ENCODE measurements around the gene CYSTM1. TPM values are rescaled to one million over a fixed set of nuclear protein-coding genes. Genes with fewer than 3 reads are reported as not detected.

Gene CYSTM1
- total RNA-seq, 2 experiments from 2014 or later, result 7.2 to 7.4 TPM

GRCh38 chr5:140292212-140293036 lies 117.4 kb downstream of the CYSTM1 start:
- Mint-ChIP-seq H3K27me3 (no peaks in the 10 kb centered on the region), H3K4me1 (ENCODE audit: low read depth) (peaks cover 83% of the 10 kb centered on the region)

More at GRCh38 chr5:140292212-140293036, 117.4 kb downstream of the CYSTM1 start:
- Mint-ChIP-seq H3K9me3 (no peaks in the 10 kb centered on the region), H3K4me3 (no peak overlapping the region), H3K36me3 (ENCODE audit: low read depth) (peaks cover 30% of the 10 kb centered on the region), H3K27ac (no peak overlapping the region)
- no peak overlapping the region for H3K4me3 ChIP-seq (ENCODE audit: low read length)
- intact Hi-C loops (cut with DNase I, micrococcal nuclease), result no loop called here
- ChIA-PET POLR2A (interaction anchor here (0.6 to 1.4 kb wide), 3 partner anchors 9 to 53 kb away, joined by 3 to 6 read pairs (median 5); partner anchors contain the start of gene PFDN1), CTCF (interaction anchor here (0.6 kb wide), 2 partner anchors 104 to 226 kb away, joined by 3 read pairs; no protein-coding TSS in a partner anchor)
- H3K27me3 ChIP-seq (ENCODE audit: control insufficient read depth in 1 of 2, insufficient read depth in 2 of 2, low read length in 2 of 2), result no peaks in the 10 kb centered on the region
- TF ChIP-seq CTCF (IDR thresholded peaks at IDR 0.05), result no peak
- no peaks in the 10 kb centered on the region for H3K9me3 ChIP-seq (ENCODE audit: control insufficient read depth in 1 of 2, insufficient read depth in 1 of 2, low read length in 2 of 2)
- no peak for DNase-seq
- H3K27ac ChIP-seq (ENCODE audit: low read depth in 1 of 2, low read length in 2 of 2), result no peak overlapping the region
- H3K36me3 ChIP-seq (ENCODE audit: insufficient read depth, low read length), result no peaks in the 10 kb centered on the region
- no peak for ATAC-seq (ENCODE audit: poor library complexity)
- H3K4me1 ChIP-seq (ENCODE audit: insufficient read depth, low read length), result no peaks in the 10 kb centered on the region

Other genes starting within 250 kb of the CYSTM1 start
- under 1 TPM; 0.08 to 0.17 TPM for gene NRG2, start 131.9 kb upstream of the CYSTM1 start, total RNA-seq
- 1 to 10 TPM; 7.0 to 7.9 TPM for gene PURA, start 61.1 kb upstream of the CYSTM1 start, total RNA-seq
- 1 to 10 TPM; 1.5 TPM for gene IGIP, start 49.3 kb upstream of the CYSTM1 start, total RNA-seq
- 10 to 100 TPM; 21.3 to 22.0 TPM for gene PFDN1, start 127.9 kb downstream of the CYSTM1 start, total RNA-seq
- gene HBEGF, start 171.4 kb downstream of the CYSTM1 start, total RNA-seq, result 1 to 10 TPM; 3.6 to 4.2 TPM
- not detected for gene SLC4A9, start 185.0 kb downstream of the CYSTM1 start, total RNA-seq
- 100 to 1,000 TPM; 202 to 212 TPM for gene ANKHD1, start 226.6 kb downstream of the CYSTM1 start, total RNA-seq